K562 (cell line): Measurements from ENCODE around the gene RHOF. TPM values are rescaled to one million over a fixed set of nuclear protein-coding genes. Genes with fewer than 3 reads are reported as not detected.

Experiments
- ATAC-seq: fragments of 200-7000 bp; cut with Tn5 transposase; 3 replicates; pipeline ENCODE4 v1.9.1; 2020; ENCODE audit warnings: moderate library complexity
- BruUV-seq: library from RNA; stranded (reverse); fragments of 400-500 nt; replicated peaks from 2 replicates; lab custom pipeline; 2021; lab: Mats Ljungman, UMichigan
- CTCF ChIA-PET: fragments of 300-600 bp; formaldehyde crosslinking; extraction: SDS; loops from one replicate; lab custom pipeline; 2021; ENCODE audit warnings: low intra/inter-chr PET ratio; lab: Yijun Ruan, JAX
- POLR2A ChIA-PET: fragments of 300-600, 350-650 bp; sonication (Branson Sonifier 250); formaldehyde crosslinking; extraction: SDS; loops from one replicate; lab custom pipeline; 2021; ENCODE audit warnings: antibody characterized with exemption, inconsistent platforms; lab: Yijun Ruan, JAX
- DNase-seq, 4 experiments: peaks; one replicate each; pipeline versions ENCODE4 v3.0.0 to v3.0.0-alpha.2; 2011 to 2018; ENCODE audit warnings: low spot score in 3 of 4, mixed read lengths in 3 of 4; ENCODE audit errors: extremely low read depth in 1 of 4
- FAIRE-seq: peaks from 2 replicates; lab custom pipeline; 2011; peaks lifted over from hg19 to GRCh38; lab: Jason Lieb, UNC
- H2AFZ ChIP-seq: 2 replicates; pipeline ENCODE4 v1.6.0; 2011; ENCODE audit warnings: low read depth, low read length, control low read depth, inconsistent platforms
- H3K27ac ChIP-seq: fragments of 200-600 bp; 3 replicates; pipeline ENCODE4 v1.8.0; 2011; ENCODE audit warnings: low read depth, mild to moderate bottlenecking, control low read depth, inconsistent platforms, low read length, moderate library complexity, mixed read lengths; ENCODE audit errors: extremely low read depth
- H3K27me3 ChIP-seq, 2 experiments: fragments of 300-600 bp in 1 of 2; 2 replicates in 1 of 2; 3 replicates in 1 of 2; pipeline versions ENCODE4 v1.6.0 to v1.8.0; 2011; ENCODE audit warnings: inconsistent platforms in 2 of 2, low read length in 2 of 2, mild to moderate bottlenecking in 1 of 2, mixed read lengths in 1 of 2, moderate library complexity in 1 of 2; ENCODE audit not compliant: control insufficient read depth in 2 of 2, insufficient read depth in 2 of 2
- H3K36me3 ChIP-seq: fragments of 300-600 bp; 3 replicates; pipeline ENCODE4 v1.8.0; 2011; ENCODE audit warnings: mild to moderate bottlenecking, low read length, inconsistent platforms; ENCODE audit not compliant: control insufficient read depth, insufficient read depth
- H3K4me1 ChIP-seq, 2 experiments: fragments of 200-600 bp in 1 of 2; replicated peaks in 1 of 2; 2 replicates in 1 of 2; 3 replicates in 1 of 2; pipeline versions ENCODE4 v1.5.1 to v1.8.0; 2011; ENCODE audit warnings: inconsistent platforms in 2 of 2, low read length in 2 of 2, mild to moderate bottlenecking in 1 of 2, mixed read lengths in 1 of 2, moderate library complexity in 1 of 2; ENCODE audit not compliant: control insufficient read depth in 2 of 2, insufficient read depth in 2 of 2
- H3K4me2 ChIP-seq: 2 replicates; pipeline ENCODE4 v1.6.1; 2011; ENCODE audit warnings: low read length, control low read depth, inconsistent platforms, mixed read lengths; ENCODE audit not compliant: insufficient read depth
- H3K4me3 ChIP-seq: fragments of 200-600 bp; sonication (generic), shearing (Covaris generic); 2 replicates; pipeline ENCODE4 v1.5.1; 2016; ENCODE audit warnings: control low read depth, inconsistent platforms
- H3K79me2 ChIP-seq: fragments of 200-600 bp; 3 replicates; pipeline ENCODE4 v1.8.0; 2011; ENCODE audit warnings: low read length, inconsistent platforms; ENCODE audit not compliant: control insufficient read depth, insufficient read depth
- H3K9ac ChIP-seq, 2 experiments: 2 replicates each; pipeline versions ENCODE4 v1.6.0 to v1.6.1; 2011; ENCODE audit warnings: low read depth in 2 of 2, low read length in 2 of 2, control low read depth in 1 of 2, inconsistent platforms in 1 of 2, mild to moderate bottlenecking in 1 of 2, mixed read lengths in 1 of 2; ENCODE audit not compliant: insufficient read depth in 1 of 2
- H3K9me1 ChIP-seq: one replicate; pipeline ENCODE4 v1.6.0; 2011; ENCODE audit warnings: inconsistent platforms, mild to moderate bottlenecking, low read length, moderate library complexity; ENCODE audit not compliant: control insufficient read depth, insufficient read depth
- H3K9me3 ChIP-seq: replicated peaks from 2 replicates; pipeline ENCODE4 v1.5.1; 2011; ENCODE audit warnings: low read depth, low read length, inconsistent platforms; ENCODE audit not compliant: control insufficient read depth, insufficient read depth
- H4K20me1 ChIP-seq: replicated peaks from 2 replicates; pipeline ENCODE4 v1.6.1; 2011; ENCODE audit warnings: low read length, inconsistent platforms, mixed read lengths; ENCODE audit not compliant: control insufficient read depth, insufficient read depth
- EP400 ChIP-seq: fragments of 450-650 bp; IDR thresholded peaks from 2 replicates; pipeline ENCODE4 v1.6.1; 2017; ENCODE audit warnings: antibody characterized with exemption, mild to moderate bottlenecking, moderate library complexity
- HIVEP1 ChIP-seq: fragments of 250-450 bp; sonication (Bioruptor Pico); IDR thresholded peaks from 2 replicates; pipeline ENCODE4 v1.4.0; 2020; ENCODE audit warnings: mild to moderate bottlenecking
- HNRNPL ChIP-seq: fragments of 200-400 bp; formaldehyde crosslinking; IDR thresholded peaks from 2 replicates; pipeline ENCODE4 v1.6.1; 2017; ENCODE audit warnings: low read depth, mild to moderate bottlenecking, low read length
- PHB ChIP-seq: fragments of 250-450 bp; sonication (Bioruptor Pico); IDR thresholded peaks from 2 replicates; pipeline ENCODE4 v1.5.0; 2021
- POLR2G ChIP-seq: fragments of 200-400 bp; formaldehyde crosslinking; IDR thresholded peaks from 2 replicates; pipeline ENCODE4 v1.6.1; 2017; ENCODE audit warnings: low read depth, mild to moderate bottlenecking, antibody characterized with exemption, low read length, moderate library complexity
- POLR3A ChIP-seq: IDR thresholded peaks from 2 replicates; pipeline ENCODE4 v1.6.1; 2011; ENCODE audit warnings: borderline replicate concordance, mild to moderate bottlenecking, moderate library complexity; ENCODE audit not compliant: insufficient read length, insufficient read depth; ENCODE audit errors: extremely low read depth
- RBFOX2 ChIP-seq: fragments of 200-400 bp; formaldehyde crosslinking; IDR thresholded peaks from 2 replicates; pipeline ENCODE4 v1.6.1; 2017; ENCODE audit warnings: low read depth, mild to moderate bottlenecking, low read length, moderate library complexity
- RHOXF2B ChIP-seq: fragments of 250-450 bp; sonication (Bioruptor Pico); conservative IDR thresholded peaks from 2 replicates; pipeline ENCODE4 v1.5.1; 2021
- RUNX1 ChIP-seq: sonication (generic); IDR thresholded peaks from 2 replicates; pipeline ENCODE4 v1.6.1; 2016; ENCODE audit warnings: antibody characterized with exemption, low read depth
- SUPT5H ChIP-seq: fragments of 450-650 bp; IDR thresholded peaks from 2 replicates; pipeline ENCODE4 v1.6.1; 2016
- WHSC1 ChIP-seq: IDR thresholded peaks from one replicate; pipeline ENCODE4 v1.6.1; 2012; ENCODE audit warnings: low read length, control low read depth, inconsistent platforms
- WGBS: fragments of 100-300 bp; shearing (Covaris generic); methylation state at CpG from one replicate; pipeline ENCODE4 v1.1.6; 2016; ENCODE audit warnings: low coverage, mixed read lengths; ENCODE audit not compliant: insufficient coverage; ENCODE audit errors: missing lambda C conversion rate; 5-methylcytosine and 5-hydroxymethylcytosine counted together
- in situ Hi-C: fragments of 300-500 bp; cut with MboI; formaldehyde crosslinking; loops from 4 replicates; pipeline ENCODE4 v1.15.0; 2018; ENCODE audit warnings: inconsistent platforms, mixed read lengths
- intact Hi-C: fragments of 100-400 bp; cut with micrococcal nuclease; formaldehyde crosslinking; loops from 2 replicates; pipeline ENCODE4 v1.14.2; 2022
- polyA plus RNA-seq, 8 experiments: library from polyadenylated mRNA; depleted of rRNA in 4 of 8; stranded (reverse) in 5 of 8; unstranded in 3 of 8; fragments of >200 nt; fragmentation: Nextera tagmentation in 2 of 8; fragmentation: Illumina TruSeq in 1 of 8; extraction: Ambion mirVana in 2 of 8; extraction: Trizol in 1 of 8; gene quantifications; 2 replicates each; pipeline versions ENCODE4 v1.2.1 to v1.2.3, GENCODE V29; 2011 to 2014; ENCODE audit warnings: inconsistent platforms in 1 of 8, missing spikeins in 1 of 8
- total RNA-seq, 7 experiments: library from RNA; depleted of rRNA in 6 of 7; stranded (reverse); fragments of >200 nt in 6 of 7; fragmentation: Illumina TruSeq in 2 of 7; extraction: Trizol in 2 of 7; gene quantifications; 2 replicates each; pipeline versions ENCODE4 v1.2.1 to v1.2.3, GENCODE V29; 2011 to 2021; ENCODE audit warnings: low replicate concordance in 1 of 7

Gene RHOF
- total and polyA plus RNA-seq, 9 of the 15 experiments (the other 6 are each of a cell fraction or from before 2014, with no cell fraction given) = 0.13 to 10.1 (median 4.0) TPM

GRCh38 chr12:121828306-121828705, 34.8 kb upstream of the RHOF start (continued):
- TF ChIP-seq HIVEP1 (CRISPR knock-in tag) (no peak), POLR3A (no peak), RUNX1 (no peak), WHSC1 (no peak), RHOXF2B (no peak), PHB (CRISPR knock-in tag) (no peak), SUPT5H (no peak)

- peaks cover 85% of the 10 kb centered on the region for H3K36me3 ChIP-seq
- TF ChIP-seq POLR2G = peak; percentile 58
- no peak for TF ChIP-seq EP400
- TF ChIP-seq RBFOX2 = 0 out of 2 replicates have a peak, but pooled peaks have one; percentile 26
- TF ChIP-seq HNRNPL = 0 out of 2 replicates have a peak, but pooled peaks have one; percentile 43
- no TSS peak for BruUV-seq
- H4K20me1 ChIP-seq = no peaks in the 10 kb centered on the region; the same call in 1 of the 2 replicates
- H3K9me3 ChIP-seq = no peaks in the 10 kb centered on the region
- H3K4me2 ChIP-seq = no peak overlapping the region
- CTCF ChIA-PET = no interaction called here
- 96% methylated on average over 34 of the region's 48 CpGs for WGBS
- in situ Hi-C loops (loop anchor here (25.0 kb wide), 1 partner anchor 1560 kb away; the partner anchor contains the start of gene KMT5A), intact Hi-C loops (no loop called here)
- H3K27me3 ChIP-seq = no peaks in the 10 kb centered on the region
- peaks cover 0 to 25% of the 10 kb centered on the region in 2 experiments; a peak in 2 of 5 replicates for H3K4me1 ChIP-seq
- no peaks in the 10 kb centered on the region for H3K9me1 ChIP-seq
- no peaks in the 10 kb centered on the region for H3K79me2 ChIP-seq
- POLR2A ChIA-PET = interaction anchor here (0.7 to 3.3 kb wide), 6 partner anchors 10 to 89 kb away, joined by 3 to 21 read pairs (median 8); no protein-coding TSS in a partner anchor
- DNase-seq = no peak
- H2AFZ ChIP-seq = no peak overlapping the region
- no peak overlapping the region for H3K4me3 ChIP-seq
- FAIRE-seq = no peak
- H3K27ac ChIP-seq = no peak overlapping the region
- ATAC-seq = no peak
- H3K9ac ChIP-seq = no peak overlapping the region; a peak in 1 of 4 replicates
Observed at GRCh38 chr12:121827351-121828099, 34.0 kb upstream of the RHOF start.
